IMR-90 (cell line): ENCODE data around the gene PDE4B. TPM values are rescaled to one million over a fixed set of nuclear protein-coding genes. Genes with fewer than 3 reads are reported as not detected.

ENCODE experiments used
- ATAC-seq: fragments of 200-7000 bp; cut with Tn5 transposase; 2 replicates; pipeline ENCODE4 v1.9.1; 2020; ENCODE audit warnings: low read depth, mild to moderate bottlenecking, moderate library complexity
- BruUV-seq: library from RNA; stranded (reverse); fragments of 400-500 nt; replicated peaks from 2 replicates; lab custom pipeline; 2021; lab: Mats Ljungman, UMichigan
- CTCF ChIA-PET: fragments of 300-600 bp; formaldehyde crosslinking; extraction: SDS; loops from one replicate; lab custom pipeline; 2021; ENCODE audit warnings: antibody characterized with exemption; lab: Yijun Ruan, JAX
- POLR2A ChIA-PET: fragments of 300-600 bp; sonication (Branson Sonifier 250); formaldehyde crosslinking; loops from one replicate; lab custom pipeline; 2022; ENCODE audit warnings: antibody characterized with exemption; ENCODE audit not compliant: unreplicated experiment; lab: Charles Lee
- DNase-seq: peaks from one replicate; pipeline ENCODE4 v3.0.0; 2013
- H2AFZ ChIP-seq: replicated peaks from 2 replicates; pipeline ENCODE3; 2013; ENCODE audit warnings: low read length, mild to moderate bottlenecking; ENCODE audit not compliant: poor library complexity
- H2AK5ac ChIP-seq: 2 replicates; pipeline ENCODE4 v1.6.1; 2013; ENCODE audit warnings: low read depth, low read length, inconsistent platforms
- H2AK9ac ChIP-seq: replicated peaks from 2 replicates; pipeline ENCODE3; 2013; ENCODE audit warnings: mild to moderate bottlenecking, low read depth, low read length, moderate library complexity; ENCODE audit not compliant: poor library complexity
- H2BK120ac ChIP-seq: 2 replicates; pipeline ENCODE4 v1.6.1; 2013; ENCODE audit warnings: low read depth, low read length, inconsistent platforms
- H2BK15ac ChIP-seq: 3 replicates; pipeline ENCODE4 v1.6.1; 2013; ENCODE audit warnings: low read depth, low read length, inconsistent platforms
- H2BK20ac ChIP-seq: 2 replicates; pipeline ENCODE4 v1.6.1; 2013; ENCODE audit warnings: low read depth, mild to moderate bottlenecking, inconsistent platforms, low read length, moderate library complexity
- H2BK5ac ChIP-seq: 2 replicates; pipeline ENCODE4 v1.6.1; 2013; ENCODE audit warnings: mild to moderate bottlenecking, low read depth, low read length, inconsistent platforms; ENCODE audit not compliant: poor library complexity, severe bottlenecking
- H3K14ac ChIP-seq: replicated peaks from 2 replicates; pipeline ENCODE4 v1.6.1; 2013; ENCODE audit warnings: low read depth, low read length, inconsistent platforms
- H3K18ac ChIP-seq: 2 replicates; pipeline ENCODE4 v1.6.1; 2013; ENCODE audit warnings: low read depth, low read length, control low read depth
- H3K23ac ChIP-seq: 2 replicates; pipeline ENCODE4 v1.6.1; 2013; ENCODE audit warnings: low read depth, low read length, inconsistent platforms
- H3K27ac ChIP-seq: 2 replicates; pipeline ENCODE4 v1.5.1; 2013; ENCODE audit warnings: mild to moderate bottlenecking, control low read depth, low read length; ENCODE audit not compliant: insufficient read depth
- H3K27me3 ChIP-seq: 2 replicates; pipeline ENCODE4 v1.6.1; 2013; ENCODE audit warnings: low read length; ENCODE audit not compliant: control insufficient read depth, insufficient read depth
- H3K36me3 ChIP-seq: 2 replicates; pipeline ENCODE4 v1.6.1; 2013; ENCODE audit warnings: low read length, mixed read lengths; ENCODE audit not compliant: control insufficient read depth, insufficient read depth
- H3K4ac ChIP-seq: 2 replicates; pipeline ENCODE4 v1.6.1; 2013; ENCODE audit warnings: low read depth, low read length, inconsistent platforms
- H3K4me1 ChIP-seq: 2 replicates; pipeline ENCODE4 v1.6.1; 2013; ENCODE audit warnings: low read length, mixed read lengths; ENCODE audit not compliant: control insufficient read depth, insufficient read depth
- H3K4me2 ChIP-seq: 2 replicates; pipeline ENCODE4 v1.6.1; 2013; ENCODE audit warnings: low read depth, mild to moderate bottlenecking, control low read depth, low read length, moderate library complexity
- H3K4me3 ChIP-seq: 2 replicates; pipeline ENCODE4 v1.5.1; 2013; ENCODE audit warnings: low read depth, mild to moderate bottlenecking, control low read depth, low read length, moderate library complexity; ENCODE audit not compliant: insufficient read depth
- H3K56ac ChIP-seq: 2 replicates; pipeline ENCODE4 v1.6.1; 2013; ENCODE audit warnings: low read length, inconsistent platforms; ENCODE audit not compliant: insufficient read depth; ENCODE audit errors: extremely low read depth
- H3K79me1 ChIP-seq, 2 experiments: 2 replicates each; pipeline ENCODE4 v1.6.1; 2013; ENCODE audit warnings: low read length in 2 of 2, inconsistent platforms in 1 of 2, low read depth in 1 of 2
- H3K9ac ChIP-seq: 2 replicates; pipeline ENCODE4 v1.6.1; 2013; ENCODE audit warnings: low read depth, low read length, control low read depth
- H3K9me1 ChIP-seq: 2 replicates; pipeline ENCODE4 v1.6.1; 2013; ENCODE audit warnings: low read length, inconsistent platforms; ENCODE audit not compliant: insufficient read depth
- H3K9me3 ChIP-seq: 2 replicates; pipeline ENCODE4 v1.6.1; 2013; ENCODE audit warnings: low read length; ENCODE audit not compliant: control insufficient read depth, insufficient read depth
- H4K20me1 ChIP-seq: 2 replicates; pipeline ENCODE4 v1.6.1; 2013; ENCODE audit warnings: low read length, inconsistent platforms; ENCODE audit not compliant: insufficient read depth
- H4K5ac ChIP-seq: 2 replicates; pipeline ENCODE4 v1.6.1; 2013; ENCODE audit warnings: mild to moderate bottlenecking, low read depth, low read length, control low read depth
- H4K8ac ChIP-seq, 2 experiments: 2 replicates each; pipeline ENCODE4 v1.6.1; 2013; ENCODE audit warnings: low read depth in 2 of 2, low read length in 2 of 2, control low read depth in 1 of 2, inconsistent platforms in 1 of 2
- H4K91ac ChIP-seq: 2 replicates; pipeline ENCODE4 v1.6.1; 2013; ENCODE audit warnings: low read depth, low read length, inconsistent platforms; ENCODE audit not compliant: insufficient read depth
- BHLHE40 ChIP-seq: fragments of 150-350 bp; IDR thresholded peaks from 2 replicates; pipeline ENCODE4 v1.6.1; 2016; ENCODE audit warnings: mild to moderate bottlenecking, low read depth, low read length
- CEBPB ChIP-seq: IDR thresholded peaks from 2 replicates; pipeline ENCODE4 v1.6.1; 2012; ENCODE audit warnings: low read depth, low read length, improper control_type of control experiment
- CHD1 ChIP-seq: IDR thresholded peaks from 2 replicates; pipeline ENCODE4 v1.6.1; 2012; ENCODE audit warnings: low read depth, low read length, improper control_type of control experiment
- CTCF ChIP-seq: conservative IDR thresholded peaks from 2 replicates; pipeline ENCODE4 v1.5.1; 2012; ENCODE audit warnings: mild to moderate bottlenecking, low read depth, low read length, improper control_type of control experiment
- FOS ChIP-seq: fragments of 150-350 bp; IDR thresholded peaks from 2 replicates; pipeline ENCODE4 v1.6.1; 2016; ENCODE audit warnings: low read depth, low read length
- MAFK ChIP-seq: IDR thresholded peaks from 2 replicates; pipeline ENCODE4 v1.6.1; 2012; ENCODE audit warnings: low read depth, low read length, improper control_type of control experiment
- MAZ ChIP-seq: IDR thresholded peaks from 2 replicates; pipeline ENCODE4 v1.6.1; 2012; ENCODE audit warnings: low read depth, mild to moderate bottlenecking, low read length, improper control_type of control experiment, moderate library complexity, borderline replicate concordance
- MXI1 ChIP-seq: IDR thresholded peaks from 2 replicates; pipeline ENCODE4 v1.6.1; 2012; ENCODE audit warnings: low read depth, mild to moderate bottlenecking, low read length, moderate library complexity, borderline replicate concordance
- NFE2L2 ChIP-seq: fragments of 150-350 bp; IDR thresholded peaks from 2 replicates; pipeline ENCODE4 v1.6.1; 2016; ENCODE audit warnings: low read depth, mild to moderate bottlenecking, low read length
- POLR2A ChIP-seq: IDR thresholded peaks from 2 replicates; pipeline ENCODE4 v1.6.1; 2012; ENCODE audit warnings: mild to moderate bottlenecking, low read depth, low read length
- RAD21 ChIP-seq: IDR thresholded peaks from 2 replicates; pipeline ENCODE4 v1.6.1; 2012; ENCODE audit warnings: low read length, improper control_type of control experiment
- RCOR1 ChIP-seq: IDR thresholded peaks from 2 replicates; pipeline ENCODE4 v1.6.1; 2012; ENCODE audit warnings: mild to moderate bottlenecking, low read length, improper control_type of control experiment; ENCODE audit not compliant: insufficient replicate concordance
- RFX5 ChIP-seq: IDR thresholded peaks from 2 replicates; pipeline ENCODE4 v1.8.0; 2012; ENCODE audit warnings: low read depth, mild to moderate bottlenecking, low read length, moderate library complexity
- SMC3 ChIP-seq: fragments of 150-350 bp; IDR thresholded peaks from 2 replicates; pipeline ENCODE4 v1.6.1; 2016; ENCODE audit warnings: low read depth, mild to moderate bottlenecking, antibody characterized with exemption, low read length, moderate library complexity
- WGBS, 2 experiments: methylation state at CpG; one replicate each; pipeline versions ENCODE4 v1.1.5 to v1.1.7; 2013; ENCODE audit warnings: missing lambda C conversion rate in 2 of 2; ENCODE audit not compliant: insufficient read length in 1 of 2; ENCODE audit errors: extremely low coverage in 2 of 2; 5-methylcytosine and 5-hydroxymethylcytosine counted together
- dilution Hi-C: fragments of 300-500 bp; cut with HindIII; formaldehyde crosslinking; loops from one replicate; pipeline ENCODE4 v1.14.3; 2018; ENCODE audit warnings: low sequenced_read_pairs; ENCODE audit not compliant: unreplicated experiment
- in situ Hi-C: fragments of 300-500 bp; cut with MboI; formaldehyde crosslinking; loops from 3 replicates; pipeline ENCODE4 v1.14.3; 2019; ENCODE audit warnings: low sequenced_read_pairs, inconsistent platforms, mixed read lengths
- intact Hi-C: fragments of 100-400 bp; cut with micrococcal nuclease; formaldehyde crosslinking; loops from 2 replicates; pipeline ENCODE4 v1.10.0; 2022
- polyA plus RNA-seq, 3 experiments: library from polyadenylated mRNA; depleted of rRNA; stranded (reverse); fragments of >200 nt; gene quantifications; 2 replicates each; pipeline ENCODE4 v1.2.3, GENCODE V29; 2012; ENCODE audit warnings: low replicate concordance in 1 of 3
- total RNA-seq: library from RNA; depleted of rRNA; stranded (reverse); fragments of >200 nt; gene quantifications from 2 replicates; pipeline ENCODE4 v1.2.3, GENCODE V29; 2012
- TF ChIP-seq, protein P1 (sequence below): fragments of 150-350 bp; IDR thresholded peaks from 2 replicates; pipeline ENCODE4 v1.6.1; 2017; ENCODE audit warnings: mild to moderate bottlenecking, antibody characterized with exemption, low read length, low read depth
- TF ChIP-seq, protein P2 (sequence below): fragments of 150-350 bp; IDR thresholded peaks from 2 replicates; pipeline ENCODE4 v1.6.1; 2016; ENCODE audit warnings: low read depth, mild to moderate bottlenecking, low read length, moderate library complexity, borderline replicate concordance

Gene PDE4B
- total and polyA plus RNA-seq, 2 of the 4 experiments (the other 2 are of a cell fraction) = 5.8 to 21.3 TPM

DNA sequence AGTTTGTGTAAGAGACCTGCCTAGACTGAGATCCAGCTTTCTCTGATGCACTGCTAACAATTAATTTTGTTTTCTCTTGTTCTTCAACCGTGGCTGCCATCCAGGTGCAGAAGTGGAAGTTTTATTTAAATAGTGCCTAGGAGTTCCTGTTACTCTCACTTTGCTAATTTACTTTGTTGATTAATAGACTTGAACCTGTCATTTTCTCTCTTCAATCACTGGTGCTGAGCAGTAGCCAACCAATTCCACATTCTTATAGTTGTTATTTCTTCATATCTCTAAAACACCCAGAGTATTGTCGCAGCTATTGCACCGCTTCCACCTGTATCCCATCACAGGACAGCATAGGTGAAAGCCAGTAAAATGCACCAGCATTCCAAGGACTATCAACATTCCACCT lies 157.2 kb downstream of the PDE4B start:
- ChIA-PET CTCF (interaction anchor here (0.9 kb wide), 1 partner anchor 233 kb away, joined by 3 read pairs; no protein-coding TSS in a partner anchor), POLR2A (interaction anchor here (0.6 kb wide), 1 partner anchor 223 kb away, joined by 3 read pairs; no protein-coding TSS in a partner anchor)
- dilution Hi-C loops (no loop called here), intact Hi-C loops (loop anchor here (1.0 to 10.0 kb wide), 9 partner anchors 155 to 885 kb away; partner anchors contain the start of genes LEPR, LEPROT and PDE4B), in situ Hi-C loops (loop anchor here (5.0 to 25.0 kb wide), 5 partner anchors 235 to 762 kb away; partner anchors contain the start of genes LEPR and LEPROT)
- H3K4me3 ChIP-seq = no peak overlapping the region
- no TSS peak for BruUV-seq
- no peak overlapping the region for H4K5ac ChIP-seq
- H3K27ac ChIP-seq = no peak overlapping the region
- no peak overlapping the region for H2AFZ ChIP-seq
- H2BK5ac ChIP-seq = no peak overlapping the region
- H3K79me1 ChIP-seq = no peaks in the 10 kb centered on the region
- no peak overlapping the region for H3K18ac ChIP-seq
- H4K8ac ChIP-seq = no peak overlapping the region
- H3K4me1 ChIP-seq = no peaks in the 10 kb centered on the region
- no peak overlapping the region for H3K14ac ChIP-seq
- no peak overlapping the region for H4K91ac ChIP-seq
- no peak overlapping the region for H2BK120ac ChIP-seq
- no peak overlapping the region for H2BK15ac ChIP-seq
- no peak overlapping the region for H2AK9ac ChIP-seq
- H2BK20ac ChIP-seq = no peak overlapping the region
- no peak overlapping the region for H2AK5ac ChIP-seq
- H3K56ac ChIP-seq = no peak overlapping the region
- H4K20me1 ChIP-seq = no peaks in the 10 kb centered on the region
- H3K4me2 ChIP-seq = no peak overlapping the region
- WGBS, 2 experiments = no CpG with 5 or more reads among the region's 3 CpGs
- H3K9me1 ChIP-seq = no peaks in the 10 kb centered on the region
- H3K27me3 ChIP-seq = no peaks in the 10 kb centered on the region
- no peaks in the 10 kb centered on the region for H3K9me3 ChIP-seq
- ATAC-seq (no peak), DNase-seq (no peak)
- no peak overlapping the region for H3K23ac ChIP-seq
- no peak overlapping the region for H3K4ac ChIP-seq
- H3K9ac ChIP-seq = no peak overlapping the region
- TF ChIP-seq FOS (no peak), CTCF (no peak), RAD21 (no peak), MXI1 (no peak), CEBPB (no peak), POLR2A (no peak), MAZ (no peak), RFX5 (no peak), RCOR1 (no peak), NFE2L2 (no peak), MAFK (no peak), CHD1 (no peak), SMC3 (no peak), BHLHE40 (no peak)
- TF ChIP-seq, protein P1, sequence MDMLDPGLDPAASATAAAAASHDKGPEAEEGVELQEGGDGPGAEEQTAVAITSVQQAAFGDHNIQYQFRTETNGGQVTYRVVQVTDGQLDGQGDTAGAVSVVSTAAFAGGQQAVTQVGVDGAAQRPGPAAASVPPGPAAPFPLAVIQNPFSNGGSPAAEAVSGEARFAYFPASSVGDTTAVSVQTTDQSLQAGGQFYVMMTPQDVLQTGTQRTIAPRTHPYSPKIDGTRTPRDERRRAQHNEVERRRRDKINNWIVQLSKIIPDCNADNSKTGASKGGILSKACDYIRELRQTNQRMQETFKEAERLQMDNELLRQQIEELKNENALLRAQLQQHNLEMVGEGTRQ = no peak
- TF ChIP-seq, protein P2, sequence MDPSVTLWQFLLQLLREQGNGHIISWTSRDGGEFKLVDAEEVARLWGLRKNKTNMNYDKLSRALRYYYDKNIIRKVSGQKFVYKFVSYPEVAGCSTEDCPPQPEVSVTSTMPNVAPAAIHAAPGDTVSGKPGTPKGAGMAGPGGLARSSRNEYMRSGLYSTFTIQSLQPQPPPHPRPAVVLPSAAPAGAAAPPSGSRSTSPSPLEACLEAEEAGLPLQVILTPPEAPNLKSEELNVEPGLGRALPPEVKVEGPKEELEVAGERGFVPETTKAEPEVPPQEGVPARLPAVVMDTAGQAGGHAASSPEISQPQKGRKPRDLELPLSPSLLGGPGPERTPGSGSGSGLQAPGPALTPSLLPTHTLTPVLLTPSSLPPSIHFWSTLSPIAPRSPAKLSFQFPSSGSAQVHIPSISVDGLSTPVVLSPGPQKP = no peak
- no peaks in the 10 kb centered on the region for H3K36me3 ChIP-seq
